Transverse colon (tissue), 4 donors: ENCODE results near the gene ATR. TPM values are rescaled to one million over a fixed set of nuclear protein-coding genes. Genes with fewer than 3 reads are reported as not detected.

Experiments
- DNase-seq: peaks from one replicate; pipeline ENCODE4 v3.0.0-alpha.2; 2019
- H3K27ac ChIP-seq, 4 donors: fragments of 200-600 bp; sonication (generic); 2 replicates each; pipeline ENCODE4 v1.5.1; 2016 to 2018; ENCODE audit warnings: inconsistent platforms in 4 of 4
- H3K27me3 ChIP-seq: fragments of 200-600 bp; sonication (generic); 2 replicates; pipeline ENCODE4 v1.5.1; 2017; ENCODE audit warnings: inconsistent platforms
- H3K36me3 ChIP-seq, 4 donors: fragments of 200-600 bp; sonication (generic); 2 replicates each; pipeline ENCODE4 v1.5.1; 2017 to 2019; ENCODE audit warnings: inconsistent platforms in 4 of 4
- H3K4me1 ChIP-seq, 4 donors: fragments of 200-600 bp; sonication (generic); 2 replicates each; pipeline ENCODE4 v1.5.1; 2017 to 2020; ENCODE audit warnings: inconsistent platforms in 4 of 4
- H3K4me3 ChIP-seq, 4 donors: fragments of 200-600 bp; sonication (generic); 1 replicate in 1 of 4; 2 replicates in 3 of 4; pipeline versions ENCODE4 v1.5.1 to v1.6.1; 2017 to 2019; ENCODE audit warnings: inconsistent platforms in 4 of 4
- H3K9me3 ChIP-seq, 2 donors: fragments of 200-600 bp; sonication (generic); 2 replicates each; pipeline ENCODE4 v1.5.1; 2017 to 2019; ENCODE audit warnings: inconsistent platforms in 2 of 2
- EP300 ChIP-seq: sonication (generic); formaldehyde crosslinking; IDR thresholded peaks from one replicate; pipeline ENCODE4 v1.6.1; 2017; ENCODE audit warnings: antibody characterized with exemption, low read depth
- POLR2A ChIP-seq: fragments of 450-650 bp; IDR thresholded peaks from one replicate; pipeline ENCODE4 v1.6.1; 2016; ENCODE audit warnings: antibody characterized with exemption, mild to moderate bottlenecking, moderate library complexity
- POLR2AphosphoS5 ChIP-seq, 3 donors: sonication (generic); formaldehyde crosslinking; IDR thresholded peaks; one replicate each; pipeline ENCODE4 v1.6.1; 2016; ENCODE audit warnings: antibody characterized with exemption in 3 of 3
- WGBS, 2 donors: methylation state at CpG; one replicate each; pipeline ENCODE4 v1.1.5; 2018; ENCODE audit warnings: low coverage in 1 of 2; 5-methylcytosine and 5-hydroxymethylcytosine counted together
- in situ Hi-C, 4 donors: fragments of 200-750 bp; cut with MboI; loops; one replicate each; pipeline versions ENCODE4 v1.15.0 to v1.15.1; 2017; ENCODE audit warnings: low sequenced_read_pairs in 3 of 4, low pct_ligation_motif_present in 1 of 4, low pct_unique_long_range_greater_than_20kb in 1 of 4
- intact Hi-C: fragments of 100-400 bp; cut with DNase I; formaldehyde crosslinking; loops from one replicate; pipeline ENCODE4 v1.15.1; 2023; ENCODE audit warnings: low total_unique reads
- total RNA-seq, 4 donors: library from RNA; depleted of rRNA; stranded (reverse); fragments of >200 nt; gene quantifications; one replicate each; pipeline ENCODE4 v1.1.0, GENCODE V29; 2016
- TF ChIP-seq, protein P1 (sequence below), 5 experiments: fragments of 200-600 bp in 3 of 5; fragments of 450-650 bp in 2 of 5; sonication (generic) in 3 of 5; IDR thresholded peaks; 1 replicate in 2 of 5; 2 replicates in 3 of 5; pipeline ENCODE4 v1.5.1; 2016 to 2017; ENCODE audit warnings: antibody characterized with exemption in 5 of 5, inconsistent platforms in 3 of 5, mild to moderate bottlenecking in 2 of 5, moderate library complexity in 1 of 5

Gene ATR
- total RNA-seq, 4 donors from 2014 or later = 22.4 to 37.8 (median 25.3) TPM

DNA sequence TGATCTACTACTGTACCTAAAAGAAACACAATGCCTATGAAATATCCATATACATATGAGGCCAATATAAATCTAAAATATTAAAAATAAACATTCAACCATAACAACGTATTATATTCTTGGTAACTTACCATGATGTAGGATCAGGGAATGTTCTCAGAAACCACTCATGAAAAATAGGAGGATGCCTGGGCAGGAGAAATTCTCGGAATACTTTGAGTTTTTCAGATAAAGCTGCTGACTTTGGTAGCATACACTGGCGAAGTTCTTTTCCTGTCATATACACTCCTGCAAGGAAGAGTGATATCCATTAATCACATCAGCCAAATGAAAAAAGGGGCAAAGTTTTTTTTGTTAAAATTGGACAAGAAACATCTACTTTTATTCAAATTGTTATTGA lies 119.4 kb downstream of the ATR start:
- Histone ChIP-seq H3K27ac (no peak overlapping the region), H3K4me3 (no peak overlapping the region), H3K9me3 (no peaks in the 10 kb centered on the region), H3K36me3 (peaks cover 0 to 28% (median 3%) of the 10 kb centered on the region in 4 donors), H3K27me3 (no peaks in the 10 kb centered on the region), H3K4me1 (no peaks in the 10 kb centered on the region)
- TF ChIP-seq EP300 = no peak
- TF ChIP-seq POLR2A = no peak
- no peak for TF ChIP-seq POLR2AphosphoS5 (IDR thresholded peaks at IDR 0.05)
- TF ChIP-seq, protein P1, sequence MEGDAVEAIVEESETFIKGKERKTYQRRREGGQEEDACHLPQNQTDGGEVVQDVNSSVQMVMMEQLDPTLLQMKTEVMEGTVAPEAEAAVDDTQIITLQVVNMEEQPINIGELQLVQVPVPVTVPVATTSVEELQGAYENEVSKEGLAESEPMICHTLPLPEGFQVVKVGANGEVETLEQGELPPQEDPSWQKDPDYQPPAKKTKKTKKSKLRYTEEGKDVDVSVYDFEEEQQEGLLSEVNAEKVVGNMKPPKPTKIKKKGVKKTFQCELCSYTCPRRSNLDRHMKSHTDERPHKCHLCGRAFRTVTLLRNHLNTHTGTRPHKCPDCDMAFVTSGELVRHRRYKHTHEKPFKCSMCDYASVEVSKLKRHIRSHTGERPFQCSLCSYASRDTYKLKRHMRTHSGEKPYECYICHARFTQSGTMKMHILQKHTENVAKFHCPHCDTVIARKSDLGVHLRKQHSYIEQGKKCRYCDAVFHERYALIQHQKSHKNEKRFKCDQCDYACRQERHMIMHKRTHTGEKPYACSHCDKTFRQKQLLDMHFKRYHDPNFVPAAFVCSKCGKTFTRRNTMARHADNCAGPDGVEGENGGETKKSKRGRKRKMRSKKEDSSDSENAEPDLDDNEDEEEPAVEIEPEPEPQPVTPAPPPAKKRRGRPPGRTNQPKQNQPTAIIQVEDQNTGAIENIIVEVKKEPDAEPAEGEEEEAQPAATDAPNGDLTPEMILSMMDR (IDR thresholded peaks at IDR 0.05) = no peak
- 94% methylated on average over 3 of the region's 3 CpGs for WGBS, 2 donors
- DNase-seq = no peak
- in situ Hi-C loops = no loop called here
- intact Hi-C loops = no loop called here

DNA sequence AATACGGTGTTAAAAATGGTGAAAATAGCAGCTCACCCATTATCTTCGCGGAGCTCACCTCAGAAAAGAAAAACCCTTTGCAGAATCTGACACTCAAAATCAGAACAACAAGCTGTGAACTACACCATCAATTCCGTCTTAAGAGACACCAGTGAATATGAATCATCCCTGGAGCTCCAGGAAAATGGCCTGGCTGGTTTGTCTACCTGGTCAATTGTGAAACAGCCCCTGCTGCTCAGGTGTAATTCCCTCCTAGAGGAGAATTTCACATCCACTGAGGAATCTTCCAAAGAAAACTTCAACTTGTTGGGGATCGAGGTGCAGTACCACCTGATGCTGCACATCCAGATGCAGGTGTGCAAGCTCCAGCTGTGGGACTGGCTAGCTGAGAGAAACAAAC lies 127.7 kb downstream of the ATR start:
- peaks cover 3 to 14% (median 5%) of the 10 kb centered on the region in 4 donors for H3K4me1 ChIP-seq
- no peaks in the 10 kb centered on the region for H3K27me3 ChIP-seq
- intact Hi-C loops = no loop called here
- no peaks in the 10 kb centered on the region for H3K36me3 ChIP-seq
- no peaks in the 10 kb centered on the region for H3K9me3 ChIP-seq
- TF ChIP-seq, protein P1 (IDR thresholded peaks at IDR 0.05) = no peak
- TF ChIP-seq POLR2AphosphoS5 (IDR thresholded peaks at IDR 0.05) = no peak
- TF ChIP-seq EP300 = no peak
- TF ChIP-seq POLR2A = no peak
- no peak overlapping the region for H3K4me3 ChIP-seq
- H3K27ac ChIP-seq = no peak overlapping the region
- no peak for DNase-seq
- in situ Hi-C loops = no loop called here
- WGBS, 2 donors = 97 to 100% methylated on average over 2 to 5 of the region's 5 CpGs

DNA sequence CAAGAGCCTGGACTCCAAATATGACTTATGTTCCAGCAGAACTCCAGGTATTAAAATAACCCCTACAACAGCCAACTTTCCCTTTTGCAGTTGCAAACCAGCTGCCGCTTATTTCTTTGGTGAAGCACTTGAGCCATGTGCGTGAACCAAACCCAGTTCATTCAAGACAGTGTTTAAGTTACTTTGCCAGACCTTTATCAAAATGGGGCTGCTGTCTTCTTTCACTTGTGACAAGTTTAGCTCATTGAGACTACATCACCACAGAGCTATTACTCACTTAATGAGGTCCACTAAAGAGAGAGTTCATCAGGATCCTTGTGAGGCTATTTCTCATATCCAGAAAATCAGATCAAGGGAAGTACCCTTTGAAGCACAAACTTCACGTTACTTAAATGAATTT lies 128.3 kb downstream of the ATR start:
- H3K27me3 ChIP-seq = no peaks in the 10 kb centered on the region
- H3K36me3 ChIP-seq = no peaks in the 10 kb centered on the region
- DNase-seq = no peak
- no peaks in the 10 kb centered on the region for H3K9me3 ChIP-seq
- H3K27ac ChIP-seq = no peak overlapping the region
- intact Hi-C loops (no loop called here), in situ Hi-C loops (no loop called here)
- H3K4me3 ChIP-seq = no peak overlapping the region
- WGBS, 2 donors = 91 to 93% methylated on average over 3 of the region's 3 CpGs
- H3K4me1 ChIP-seq = peaks cover 3 to 21% (median 12%) of the 10 kb centered on the region in 4 donors
- TF ChIP-seq POLR2A (no peak), EP300 (no peak), POLR2AphosphoS5 (IDR thresholded peaks at IDR 0.05) (no peak)
- TF ChIP-seq, protein P1 (IDR thresholded peaks at IDR 0.05) = no peak

DNA sequence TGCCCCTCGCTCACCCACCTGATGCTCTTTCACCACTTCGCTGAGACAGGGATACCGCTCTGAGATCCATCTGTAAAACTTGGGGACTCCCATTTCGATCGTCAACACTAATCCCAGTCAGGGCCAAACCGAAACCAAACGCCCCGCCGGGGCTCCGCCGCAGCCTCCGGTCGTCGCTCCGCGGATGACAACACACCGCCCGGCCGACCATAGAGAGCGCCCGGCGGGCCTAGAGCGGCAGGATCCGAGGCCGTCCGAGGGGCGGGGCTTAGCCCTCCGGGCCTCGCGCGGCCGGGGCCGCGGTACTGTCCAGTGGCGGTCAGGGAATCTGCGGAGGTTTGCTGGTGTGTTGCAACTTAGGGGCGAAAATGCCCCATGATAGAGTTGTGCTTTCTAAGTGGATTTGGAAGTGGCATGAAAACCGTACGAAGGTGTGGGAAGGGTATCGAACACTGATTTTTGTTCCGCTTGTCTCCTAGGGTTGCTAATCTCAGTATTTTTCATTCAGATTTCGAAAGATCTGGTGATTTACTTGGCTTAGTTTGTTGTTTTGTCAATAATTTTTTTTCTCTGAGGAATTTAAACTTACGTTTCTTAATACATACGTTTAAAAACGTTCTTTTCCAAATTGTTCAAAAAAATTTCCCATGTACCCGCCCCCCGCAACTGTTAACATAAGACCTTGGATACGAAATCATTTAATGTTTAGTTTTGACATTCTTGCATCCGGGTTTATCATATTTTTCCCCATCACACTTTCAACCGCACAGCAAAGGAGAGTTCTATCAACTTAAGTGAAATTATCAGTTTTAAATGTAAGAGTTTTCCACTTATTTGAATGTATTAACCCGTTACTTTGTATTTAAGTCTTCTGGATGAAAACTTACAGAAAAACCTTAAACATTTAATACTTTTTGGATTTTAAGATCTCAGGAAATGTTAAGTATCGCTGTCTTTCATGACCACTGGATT lies 130.4 kb downstream of the ATR start, which contains the start of gene XRN1:
TSS of gene XRN1 (minus strand) at position 186 of the 972 bp plus-strand sequence. CDS start at position 93, 93 bp downstream.
- H3K9me3 ChIP-seq = no peaks in the 10 kb centered on the region
- H3K27me3 ChIP-seq = no peaks in the 10 kb centered on the region
- 8 to 19% methylated on average over 11 to 35 of the region's 52 CpGs for WGBS, 2 donors
- no peaks in the 10 kb centered on the region for H3K36me3 ChIP-seq
- TF ChIP-seq POLR2AphosphoS5 (IDR thresholded peaks at IDR 0.05) (peak; percentile 65 to 85 (median 78)), EP300 (no peak), POLR2A (peak; percentile 85)
- TF ChIP-seq, protein P1 (IDR thresholded peaks at IDR 0.05) = no peak
- intact Hi-C loops = no loop called here
- H3K4me3 ChIP-seq = peak within 1 kb of the TSS; percentile 69 to 99 (median 80)
- DNase-seq = peak; percentile 97
- in situ Hi-C loops = no loop called here
- peaks cover 3 to 40% (median 17%) of the 10 kb centered on the region in 4 donors for H3K4me1 ChIP-seq
- peak within 1 kb of the TSS; percentile 93 to 99 (median 96) for H3K27ac ChIP-seq
